OCI-LY3 (cell line): ENCODE results near the gene CCDC170.

Experiments
- CTCF ChIP-seq: fragments of 200-600, 300-600 bp; sonication (generic); IDR thresholded peaks from 2 replicates; pipeline ENCODE4 v1.5.1; 2014; ENCODE audit warnings: antibody characterized with exemption, low read length, low read depth
- EZH2phosphoT487 ChIP-seq: fragments of 200-600 bp; shearing (Covaris generic); IDR thresholded peaks from 2 replicates; pipeline ENCODE4 v1.6.1; 2018; ENCODE audit warnings: antibody characterized with exemption, mixed run types, low read depth

GRCh38 chr6:151666526-151666925 is 172.7 kb downstream of the CCDC170 start:
- TF ChIP-seq CTCF = no peak
- TF ChIP-seq EZH2phosphoT487 = no peak
